ENCODE results near the gene JTB. TPM values are rescaled to one million over a fixed set of nuclear protein-coding genes. Genes with fewer than 3 reads are reported as not detected.

The JTB gene
- total RNA-seq, 6 experiments from 2014 or later = 55.8 to 169 (median 90.9) TPM

- 88% methylated on average over 5 of the region's 12 CpGs for WGBS (ENCODE audit: insufficient coverage, low coverage, low lambda C conversion rate, missing lambda C conversion rate)
- intact Hi-C loops (cut with DNase I) = no loop called here
- peaks cover 0 to 44% (median 20%) of the 10 kb centered on the region in 4 donors for H3K36me3 ChIP-seq
These were observed 38.0 kb downstream of the JTB start for GRCh38 chr1:153939476-153939875.

GRCh38 chr1:153938996-153939395 lies 38.5 kb downstream of the JTB start:
- Histone ChIP-seq H3K36me3 (peaks cover 0 to 49% (median 21%) of the 10 kb centered on the region in 4 donors), H3K27me3 (no peaks in the 10 kb centered on the region), H3K4me3 (no peak overlapping the region), H3K4me1 (peaks cover 0 to 19% (median 11%) of the 10 kb centered on the region in 4 donors), H3K9me3 (no peaks in the 10 kb centered on the region), H3K27ac (no peak overlapping the region)
- TF ChIP-seq POLR2A (IDR thresholded peaks at IDR 0.05) (no peak), CTCF (IDR thresholded peaks at IDR 0.05) (no peak)
- ATAC-seq = no peak
- intact Hi-C loops (cut with DNase I) = no loop called here
- DNase-seq = peak in 1 of 3 donors; percentile 29
- 71% methylated on average over 1 of the region's 3 CpGs for WGBS (ENCODE audit: insufficient coverage, low coverage, low lambda C conversion rate, missing lambda C conversion rate)

More at GRCh38 chr1:153939476-153939875, 38.0 kb downstream of the JTB start:
- TF ChIP-seq CTCF (IDR thresholded peaks at IDR 0.05) = no peak
- TF ChIP-seq POLR2A (IDR thresholded peaks at IDR 0.05) = no peak
- Histone ChIP-seq H3K4me1 (peaks cover 0 to 23% (median 12%) of the 10 kb centered on the region in 4 donors), H3K9me3 (no peaks in the 10 kb centered on the region), H3K4me3 (no peak overlapping the region), H3K27me3 (no peaks in the 10 kb centered on the region), H3K27ac (no peak overlapping the region)
- ATAC-seq = no peak
- DNase-seq = peak in 1 of 3 donors; percentile 44

GRCh38 chr1:153937331-153937730 lies 40.1 kb downstream of the JTB start:
- WGBS (ENCODE audit: insufficient coverage, low coverage, low lambda C conversion rate, missing lambda C conversion rate) = 100% methylated on average over 5 of the region's 10 CpGs
- Histone ChIP-seq H3K36me3 (peaks cover 5 to 61% (median 24%) of the 10 kb centered on the region in 4 donors), H3K4me3 (no peak overlapping the region), H3K27me3 (no peaks in the 10 kb centered on the region), H3K27ac (no peak overlapping the region), H3K4me1 (peaks cover 0 to 2% (median 0%) of the 10 kb centered on the region in 4 donors), H3K9me3 (no peaks in the 10 kb centered on the region)
- ATAC-seq (no peak), DNase-seq (peak in 1 of 3 donors; percentile 30)
- no peak for TF ChIP-seq CTCF (IDR thresholded peaks at IDR 0.05)
- no peak for TF ChIP-seq POLR2A (IDR thresholded peaks at IDR 0.05)
- intact Hi-C loops (cut with DNase I) = no loop called here

GRCh38 chr1:153936011-153936802 lies 41.3 kb downstream of the JTB start:
- H3K9me3 ChIP-seq = no peaks in the 10 kb centered on the region
- H3K4me1 ChIP-seq = no peaks in the 10 kb centered on the region
- H3K27me3 ChIP-seq = no peaks in the 10 kb centered on the region
- H3K36me3 ChIP-seq = peaks cover 5 to 63% (median 24%) of the 10 kb centered on the region in 4 donors
- H3K4me3 ChIP-seq = no peak overlapping the region
- 98% methylated on average over 7 of the region's 12 CpGs for WGBS (ENCODE audit: insufficient coverage, low coverage, low lambda C conversion rate, missing lambda C conversion rate)
- no peak for TF ChIP-seq CTCF (IDR thresholded peaks at IDR 0.05)
- TF ChIP-seq POLR2A (IDR thresholded peaks at IDR 0.05) = no peak
- H3K27ac ChIP-seq = no peak overlapping the region
- ATAC-seq (no peak), DNase-seq (peak in 1 of 3 donors; percentile 44)
- intact Hi-C loops (cut with DNase I) = no loop called here
